ENCODE measurements around the gene DDX49.

Gene DDX49

GRCh38 chr19:18906605-18907519 is 12.7 kb upstream of the DDX49 start:
- no peak overlapping the region for H3K4me3 ChIP-seq (ENCODE audit: low read length)
- TF ChIP-seq CTCF (conservative IDR thresholded peaks at IDR 0.05; ENCODE audit: low read depth, low read length) = no peak
- DNase-seq (ENCODE audit: low read depth) = no peak

- no peak for TF ChIP-seq CTCF (conservative IDR thresholded peaks at IDR 0.05; ENCODE audit: low read depth, low read length)
- no peak overlapping the region for H3K4me3 ChIP-seq (ENCODE audit: low read length)
- DNase-seq (ENCODE audit: low read depth) = no peak
Measured at GRCh38 chr19:18908917-18909619, 10.4 kb upstream of the DDX49 start.

GRCh38 chr19:18910010-18910409 is 9.5 kb upstream of the DDX49 start:
- no peak for TF ChIP-seq CTCF (conservative IDR thresholded peaks at IDR 0.05; ENCODE audit: low read depth, low read length)
- no peak for DNase-seq (ENCODE audit: low read depth)
- H3K4me3 ChIP-seq (ENCODE audit: low read length) = no peak overlapping the region

GRCh38 chr19:18910801-18911436 is 8.6 kb upstream of the DDX49 start:
- DNase-seq (ENCODE audit: low read depth) = no peak
- TF ChIP-seq CTCF (conservative IDR thresholded peaks at IDR 0.05; ENCODE audit: low read depth, low read length) = no peak
- H3K4me3 ChIP-seq (ENCODE audit: low read length) = no peak overlapping the region

GRCh38 chr19:18912933-18913332 is 6.6 kb upstream of the DDX49 start:
- no peak for DNase-seq (ENCODE audit: low read depth)
- TF ChIP-seq CTCF (conservative IDR thresholded peaks at IDR 0.05; ENCODE audit: low read depth, low read length) = no peak
- H3K4me3 ChIP-seq (ENCODE audit: low read length) = no peak overlapping the region

GRCh38 chr19:18913466-18913865 is 6.0 kb upstream of the DDX49 start:
- H3K4me3 ChIP-seq (ENCODE audit: low read length) = no peak overlapping the region
- no peak for DNase-seq (ENCODE audit: low read depth)
- no peak for TF ChIP-seq CTCF (conservative IDR thresholded peaks at IDR 0.05; ENCODE audit: low read depth, low read length)

Measured in retinal pigment epithelial cell (primary cell).